Lung (tissue), 12 donors: ENCODE results near the gene SPHK2. TPM values are rescaled to one million over a fixed set of nuclear protein-coding genes. Genes with fewer than 3 reads are reported as not detected.

Source experiments
- ATAC-seq: fragments of 200-7000 bp; cut with Tn5 transposase; one replicate; pipeline ENCODE4 v1.9.1; 2020; ENCODE audit warnings: moderate number of reproducible peaks; ENCODE audit not compliant: insufficient read depth, low FRiP score
- DNase-seq, 3 donors: peaks; one replicate each; pipeline ENCODE4 v3.0.0-alpha.2; 2013 to 2017
- H3K27ac ChIP-seq, 2 donors: one replicate each; pipeline ENCODE4 v1.5.1; 2013; ENCODE audit warnings: mild to moderate bottlenecking in 2 of 2, moderate library complexity in 2 of 2, control low read depth in 1 of 2, inconsistent platforms in 1 of 2, low read depth in 1 of 2, low read length in 1 of 2
- H3K27me3 ChIP-seq, 3 donors: one replicate each; pipeline ENCODE4 v1.5.1; 2013; ENCODE audit warnings: low read length in 2 of 3; ENCODE audit not compliant: control insufficient read depth in 3 of 3, insufficient read depth in 3 of 3
- H3K36me3 ChIP-seq, 4 donors: one replicate each; pipeline ENCODE4 v1.5.1; 2013; ENCODE audit warnings: low read length in 4 of 4, mild to moderate bottlenecking in 1 of 4, moderate library complexity in 1 of 4; ENCODE audit not compliant: control insufficient read depth in 4 of 4, insufficient read depth in 4 of 4
- H3K4me1 ChIP-seq, 5 donors: one replicate each; pipeline ENCODE4 v1.5.1; 2013; ENCODE audit warnings: low read length in 5 of 5, mild to moderate bottlenecking in 2 of 5, moderate library complexity in 1 of 5; ENCODE audit not compliant: control insufficient read depth in 5 of 5, insufficient read depth in 5 of 5
- H3K4me3 ChIP-seq: one replicate; pipeline ENCODE4 v1.5.1; 2013; ENCODE audit warnings: mild to moderate bottlenecking, control low read depth, moderate library complexity
- H3K9ac ChIP-seq, 2 donors: one replicate each; pipeline ENCODE4 v1.5.1; 2013; ENCODE audit warnings: low read length in 2 of 2, control low read depth in 1 of 2; ENCODE audit not compliant: insufficient read depth in 1 of 2
- H3K9me3 ChIP-seq, 4 donors: one replicate each; pipeline ENCODE4 v1.5.1; 2013; ENCODE audit warnings: low read length in 3 of 4, mild to moderate bottlenecking in 1 of 4, moderate library complexity in 1 of 4; ENCODE audit not compliant: control insufficient read depth in 4 of 4, insufficient read depth in 3 of 4
- WGBS, 2 donors: extraction: QIAGEN DNeasy Blood & Tissue Kit; methylation state at CpG; one replicate each; pipeline ENCODE4 v1.1.7; 2013; 5-methylcytosine and 5-hydroxymethylcytosine counted together
- polyA plus RNA-seq, 2 donors: library from polyadenylated mRNA; stranded (reverse); fragments of 200-250 nt; gene quantifications; one replicate each; pipeline ENCODE4 v1.2.1, GENCODE V29; 2013
- total RNA-seq, 2 donors: library from RNA; depleted of rRNA in 1 of 2; stranded (reverse); fragments of >200 nt in 1 of 2; gene quantifications; one replicate each; pipeline ENCODE4 v1.2.1, GENCODE V29; 2014 to 2021
- TF ChIP-seq, protein P1 (sequence below): IDR thresholded peaks from 2 replicates; pipeline ENCODE4 v1.5.1; 2012; ENCODE audit warnings: mild to moderate bottlenecking; ENCODE audit errors: control extremely low read depth, extremely low read depth
- donor health status: control.
- donor health status: control.
- donor health status: Bipolar disorder and iron deficiency.
- donor health status: healthy.
- donor health status: DM: yes; HTN: yes; CAD: no.

SPHK2 gene
- total and polyA plus RNA-seq, 4 donors, result 10.3 to 35.3 (median 19.0) TPM

DNA sequence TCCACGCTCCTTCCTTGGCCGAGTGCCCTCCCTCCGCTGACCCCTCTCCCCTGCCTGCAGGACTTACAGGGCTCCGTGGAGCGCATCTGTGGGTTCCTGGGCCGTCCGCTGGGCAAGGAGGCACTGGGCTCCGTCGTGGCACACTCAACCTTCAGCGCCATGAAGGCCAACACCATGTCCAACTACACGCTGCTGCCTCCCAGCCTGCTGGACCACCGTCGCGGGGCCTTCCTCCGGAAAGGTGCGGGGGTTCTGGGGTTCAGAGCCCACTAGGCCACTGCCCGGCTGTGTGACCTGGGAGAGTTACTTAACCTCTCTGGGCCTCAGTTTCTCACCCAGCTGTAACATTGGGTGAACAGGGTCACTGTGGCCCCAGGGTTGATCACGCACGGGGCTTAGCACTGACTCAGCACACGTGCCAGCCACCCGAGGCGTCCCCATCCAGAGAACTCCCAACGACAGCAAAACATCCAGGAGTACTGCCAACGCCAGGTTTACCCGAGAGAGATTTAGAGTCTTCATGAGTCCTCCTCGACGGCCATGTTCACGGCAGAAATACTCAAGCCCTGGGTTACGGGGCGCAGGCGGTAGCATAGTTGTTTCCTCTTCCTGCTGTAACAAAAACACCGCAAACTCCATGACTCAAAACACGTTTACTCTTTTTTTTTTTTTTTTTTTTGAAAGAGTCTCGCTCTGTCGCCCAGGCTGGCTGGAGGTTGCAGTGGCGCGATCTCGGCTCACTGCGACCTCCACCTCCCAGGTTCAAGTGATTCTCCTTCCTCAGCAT lies 22.4 kb upstream of the SPHK2 start:
- DNase-seq (no peak), ATAC-seq (no peak)
- Histone ChIP-seq H3K9ac (no peak overlapping the region), H3K4me3 (no peak overlapping the region), H3K9me3 (no peaks in the 10 kb centered on the region), H3K27me3 (no peaks in the 10 kb centered on the region), H3K27ac (no peak overlapping the region), H3K4me1 (no peaks in the 10 kb centered on the region), H3K36me3 (no peaks in the 10 kb centered on the region)
- 73 to 76% methylated on average over 37 to 39 of the region's 39 CpGs for WGBS, 2 donors
- TF ChIP-seq, protein P1, sequence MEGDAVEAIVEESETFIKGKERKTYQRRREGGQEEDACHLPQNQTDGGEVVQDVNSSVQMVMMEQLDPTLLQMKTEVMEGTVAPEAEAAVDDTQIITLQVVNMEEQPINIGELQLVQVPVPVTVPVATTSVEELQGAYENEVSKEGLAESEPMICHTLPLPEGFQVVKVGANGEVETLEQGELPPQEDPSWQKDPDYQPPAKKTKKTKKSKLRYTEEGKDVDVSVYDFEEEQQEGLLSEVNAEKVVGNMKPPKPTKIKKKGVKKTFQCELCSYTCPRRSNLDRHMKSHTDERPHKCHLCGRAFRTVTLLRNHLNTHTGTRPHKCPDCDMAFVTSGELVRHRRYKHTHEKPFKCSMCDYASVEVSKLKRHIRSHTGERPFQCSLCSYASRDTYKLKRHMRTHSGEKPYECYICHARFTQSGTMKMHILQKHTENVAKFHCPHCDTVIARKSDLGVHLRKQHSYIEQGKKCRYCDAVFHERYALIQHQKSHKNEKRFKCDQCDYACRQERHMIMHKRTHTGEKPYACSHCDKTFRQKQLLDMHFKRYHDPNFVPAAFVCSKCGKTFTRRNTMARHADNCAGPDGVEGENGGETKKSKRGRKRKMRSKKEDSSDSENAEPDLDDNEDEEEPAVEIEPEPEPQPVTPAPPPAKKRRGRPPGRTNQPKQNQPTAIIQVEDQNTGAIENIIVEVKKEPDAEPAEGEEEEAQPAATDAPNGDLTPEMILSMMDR, result no peak

DNA sequence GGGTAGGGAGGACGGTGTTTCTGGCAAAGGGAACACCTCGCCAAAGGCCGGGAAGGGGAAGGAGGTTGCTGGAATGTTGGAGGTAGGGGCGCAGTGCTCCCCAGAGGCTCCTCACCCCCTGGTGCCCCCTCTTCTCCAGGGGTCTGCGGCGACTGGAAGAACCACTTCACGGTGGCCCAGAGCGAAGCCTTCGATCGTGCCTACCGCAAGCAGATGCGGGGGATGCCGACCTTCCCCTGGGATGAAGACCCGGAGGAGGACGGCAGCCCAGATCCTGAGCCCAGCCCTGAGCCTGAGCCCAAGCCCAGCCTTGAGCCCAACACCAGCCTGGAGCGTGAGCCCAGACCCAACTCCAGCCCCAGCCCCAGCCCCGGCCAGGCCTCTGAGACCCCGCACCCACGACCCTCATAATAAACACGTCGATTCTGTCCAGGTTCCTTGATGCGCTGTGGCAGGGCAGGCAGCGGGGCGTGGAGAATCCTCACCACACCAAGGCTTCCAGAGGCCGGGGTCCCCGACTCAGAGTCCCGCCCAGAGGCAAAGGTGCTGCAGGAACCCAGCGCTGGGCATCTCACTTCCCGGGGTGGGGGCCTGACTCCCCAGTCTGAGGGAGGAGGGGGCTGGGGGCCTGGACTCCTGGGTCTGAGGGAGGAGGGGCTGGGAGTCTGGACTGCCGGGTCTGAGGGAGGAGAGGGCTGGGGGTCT lies 20.2 kb upstream of the SPHK2 start:
- H3K9ac ChIP-seq, result no peak overlapping the region
- no peaks in the 10 kb centered on the region for H3K4me1 ChIP-seq
- no peak for DNase-seq
- no peak overlapping the region for H3K27ac ChIP-seq
- H3K36me3 ChIP-seq, result no peaks in the 10 kb centered on the region
- no peaks in the 10 kb centered on the region for H3K27me3 ChIP-seq
- no peak for ATAC-seq
- 75 to 79% methylated on average over 30 of the region's 30 CpGs for WGBS, 2 donors
- no peak overlapping the region for H3K4me3 ChIP-seq
- TF ChIP-seq, protein P1, result no peak
- H3K9me3 ChIP-seq, result no peaks in the 10 kb centered on the region

DNA sequence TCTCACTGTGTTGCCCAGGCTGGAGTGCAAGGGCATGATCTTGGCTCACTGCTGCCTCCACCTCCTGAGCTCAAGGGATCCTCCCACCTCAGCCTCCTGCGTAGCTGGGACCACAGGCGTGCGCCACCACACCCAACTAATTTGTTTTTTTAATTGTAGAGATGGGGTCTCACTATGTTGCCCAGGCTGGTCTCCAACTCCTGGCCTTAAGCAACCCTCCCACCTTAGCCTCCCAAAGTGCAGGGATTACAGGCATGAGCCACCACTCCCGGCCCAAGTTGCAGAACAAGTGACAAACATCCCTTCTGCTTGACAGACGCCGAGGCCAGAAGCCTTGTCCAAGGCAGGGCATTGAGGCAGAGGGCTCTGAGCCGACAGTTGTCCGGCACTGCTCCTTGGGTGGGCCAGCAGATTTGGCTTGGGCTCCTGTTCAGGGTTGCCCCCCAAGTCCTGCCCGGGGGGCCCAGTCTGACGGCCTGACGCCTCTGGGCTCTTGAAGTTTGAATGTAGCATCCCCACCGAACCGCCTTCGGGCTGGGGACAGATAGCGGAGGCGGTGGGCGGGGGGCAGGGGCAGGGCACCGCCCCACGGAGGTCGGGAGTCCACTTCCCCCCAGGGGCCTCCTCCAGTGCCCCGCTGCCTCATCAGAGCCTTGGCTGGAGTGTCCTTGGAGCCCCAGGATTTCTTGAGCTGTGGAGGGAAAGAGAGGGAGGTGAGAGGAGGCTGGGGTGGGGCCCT lies 18.5 kb upstream of the SPHK2 start:
- Histone ChIP-seq H3K4me1 (no peaks in the 10 kb centered on the region), H3K4me3 (no peak overlapping the region), H3K9me3 (no peaks in the 10 kb centered on the region), H3K9ac (no peak overlapping the region), H3K27me3 (no peaks in the 10 kb centered on the region), H3K36me3 (no peaks in the 10 kb centered on the region), H3K27ac (no peak overlapping the region)
- TF ChIP-seq, protein P1, result no peak
- 88 to 91% methylated on average over 21 of the region's 21 CpGs for WGBS, 2 donors
- DNase-seq (no peak), ATAC-seq (no peak)
